ENCODE results near the gene AQP7. TPM values are rescaled to one million over a fixed set of nuclear protein-coding genes. Genes with fewer than 3 reads are reported as not detected.

AQP7 gene
- total and polyA plus RNA-seq, 2 donors (not counting 1 experiment from before 2014, with no cell fraction given), result not detected

DNA sequence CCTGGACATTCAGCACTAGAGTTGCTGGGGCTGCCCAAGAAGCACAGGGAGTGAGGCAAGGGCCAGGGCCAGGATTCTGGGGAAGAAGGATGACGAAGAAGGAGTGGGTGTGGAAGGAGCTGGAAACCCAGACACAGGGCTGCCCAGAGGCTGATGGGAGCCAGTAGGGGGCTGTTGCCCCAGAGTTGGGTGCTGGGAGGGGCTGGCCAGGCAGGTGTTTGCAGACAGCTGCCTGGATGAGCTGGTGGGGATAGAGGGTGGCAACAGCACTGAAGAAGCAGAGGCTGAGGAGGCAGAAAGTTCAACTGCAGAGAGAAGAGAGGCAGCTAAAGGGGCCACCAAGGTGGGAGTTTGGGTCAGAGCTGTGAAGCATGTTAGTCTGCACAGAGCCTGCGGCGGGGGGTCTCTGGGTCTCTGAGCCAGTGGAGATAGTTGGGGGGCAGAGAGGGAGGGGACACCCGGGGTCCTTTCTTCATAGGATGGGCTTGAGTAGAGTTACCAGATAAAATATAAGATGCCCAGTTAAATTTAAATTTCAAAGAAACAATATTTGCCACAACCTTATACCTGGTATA is 2.5 kb upstream of the AQP7 start:
- intact Hi-C loops (cut with micrococcal nuclease), result loop anchor here (10.0 kb wide), 1 partner anchor 90 kb away; no protein-coding TSS in a partner anchor

More for the DNA sequence above, 2.5 kb upstream of the AQP7 start:
- H3K9ac ChIP-seq (ENCODE audit: low read length), result no peak overlapping the region
- TF ChIP-seq, protein P1, sequence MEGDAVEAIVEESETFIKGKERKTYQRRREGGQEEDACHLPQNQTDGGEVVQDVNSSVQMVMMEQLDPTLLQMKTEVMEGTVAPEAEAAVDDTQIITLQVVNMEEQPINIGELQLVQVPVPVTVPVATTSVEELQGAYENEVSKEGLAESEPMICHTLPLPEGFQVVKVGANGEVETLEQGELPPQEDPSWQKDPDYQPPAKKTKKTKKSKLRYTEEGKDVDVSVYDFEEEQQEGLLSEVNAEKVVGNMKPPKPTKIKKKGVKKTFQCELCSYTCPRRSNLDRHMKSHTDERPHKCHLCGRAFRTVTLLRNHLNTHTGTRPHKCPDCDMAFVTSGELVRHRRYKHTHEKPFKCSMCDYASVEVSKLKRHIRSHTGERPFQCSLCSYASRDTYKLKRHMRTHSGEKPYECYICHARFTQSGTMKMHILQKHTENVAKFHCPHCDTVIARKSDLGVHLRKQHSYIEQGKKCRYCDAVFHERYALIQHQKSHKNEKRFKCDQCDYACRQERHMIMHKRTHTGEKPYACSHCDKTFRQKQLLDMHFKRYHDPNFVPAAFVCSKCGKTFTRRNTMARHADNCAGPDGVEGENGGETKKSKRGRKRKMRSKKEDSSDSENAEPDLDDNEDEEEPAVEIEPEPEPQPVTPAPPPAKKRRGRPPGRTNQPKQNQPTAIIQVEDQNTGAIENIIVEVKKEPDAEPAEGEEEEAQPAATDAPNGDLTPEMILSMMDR (IDR thresholded peaks at IDR 0.05), result no peak
- TF ChIP-seq EZH2 (IDR thresholded peaks at IDR 0.05; ENCODE audit: borderline replicate concordance, insufficient read depth, low read depth, low read length, poor library complexity, severe bottlenecking), result no peak
- H3K9me3 Mint-ChIP-seq (ENCODE audit: insufficient read depth), result no peaks in the 10 kb centered on the region
- H3K4me3 Mint-ChIP-seq, result no peak overlapping the region
- ChIA-PET CTCF (interaction anchor here (2.4 kb wide), 1 partner anchor 62 kb away, joined by 24 read pairs; no protein-coding TSS in a partner anchor), POLR2A (no interaction called here)
- no peak overlapping the region for H3K4me3 ChIP-seq (ENCODE audit: control extremely low read depth in 1 of 5, extremely low read depth in 1 of 5, insufficient read depth in 1 of 5, low read depth in 2 of 5, low read length in 4 of 5)
- ATAC-seq (ENCODE audit: low read depth) (no peak), DNase-seq (no peak)
- no peak overlapping the region for H3K27ac Mint-ChIP-seq
- H3K27me3 Mint-ChIP-seq, result peaks cover 6% of the 10 kb centered on the region
- H3K4me1 ChIP-seq (ENCODE audit: control insufficient read depth in 2 of 2, insufficient read depth in 2 of 2, low read length in 2 of 2), result no peaks in the 10 kb centered on the region
- H3K79me2 ChIP-seq (ENCODE audit: control insufficient read depth, insufficient read depth, low read length), result no peaks in the 10 kb centered on the region
- H3K27me3 ChIP-seq (replicated peaks in 1 of 4; ENCODE audit: control extremely low read depth in 1 of 4, control insufficient read depth in 3 of 4, insufficient read depth in 4 of 4, low read length in 3 of 4), result no peaks in the 10 kb centered on the region
- no peaks in the 10 kb centered on the region for H4K20me1 ChIP-seq (ENCODE audit: control insufficient read depth, insufficient read depth, low read length, poor library complexity, severe bottlenecking)
- H3K27ac ChIP-seq (ENCODE audit: low read length in 2 of 2), result no peak overlapping the region
- no peak overlapping the region for H3K4me2 ChIP-seq (replicated peaks; ENCODE audit: low read depth, low read length, poor library complexity, severe bottlenecking)
- H3K9me3 ChIP-seq (ENCODE audit: control extremely low read depth in 1 of 3, control insufficient read depth in 2 of 3, insufficient read depth in 1 of 3, low read length in 2 of 3), result no peaks in the 10 kb centered on the region
- H2AFZ ChIP-seq (ENCODE audit: insufficient read depth, low read depth, low read length, poor library complexity, severe bottlenecking), result no peak overlapping the region
- WGBS (ENCODE audit: insufficient coverage), result 93% methylated on average over 2 of the region's 4 CpGs
- H3K36me3 ChIP-seq (replicated peaks in 1 of 2; ENCODE audit: control extremely low read depth in 1 of 2, control insufficient read depth in 1 of 2, extremely low read depth in 1 of 2, insufficient read depth in 2 of 2, low read length in 1 of 2), result no peaks in the 10 kb centered on the region
- H3K4me1 Mint-ChIP-seq, result no peaks in the 10 kb centered on the region

All from B cell (primary cell).